ENCODE data around the gene CES5A.

The CES5A gene

GRCh38 chr16:55811811-55812210, 63.4 kb downstream of the CES5A start:
- H2AK5ac ChIP-seq (ENCODE audit: low read length), result no peak overlapping the region
- no peak overlapping the region for H3K14ac ChIP-seq (ENCODE audit: low read length)
- no peak overlapping the region for H3K4me2 ChIP-seq (ENCODE audit: low read length)
- DNase-seq, result no peak
- no peak overlapping the region for H2BK5ac ChIP-seq (ENCODE audit: low read depth, low read length, poor library complexity)
- no peak overlapping the region for H2BK12ac ChIP-seq (ENCODE audit: low read length)
- no peak overlapping the region for H3K23ac ChIP-seq (ENCODE audit: low read length)
- no peak overlapping the region for H2AFZ ChIP-seq (ENCODE audit: insufficient read depth, low read length, poor library complexity)
- no peaks in the 10 kb centered on the region for H3K79me2 ChIP-seq (ENCODE audit: control insufficient read depth, insufficient read depth, low read length, poor library complexity)
- no peak overlapping the region for H3K4me3 ChIP-seq (ENCODE audit: low read depth, low read length)
- H3K4ac ChIP-seq (ENCODE audit: low read depth, low read length), result no peak overlapping the region
- H3K27ac ChIP-seq (ENCODE audit: low read depth, low read length), result no peak overlapping the region
- H3K9ac ChIP-seq (ENCODE audit: low read length), result no peak overlapping the region
- H3K36me3 ChIP-seq (ENCODE audit: control insufficient read depth in 1 of 2, insufficient read depth in 2 of 2, low read length in 2 of 2), result no peaks in the 10 kb centered on the region
- H3K79me1 ChIP-seq (ENCODE audit: low read length), result no peaks in the 10 kb centered on the region
- no peak overlapping the region for H3K18ac ChIP-seq (ENCODE audit: low read length)
- H4K8ac ChIP-seq (ENCODE audit: low read depth, low read length), result no peak overlapping the region
- no peaks in the 10 kb centered on the region for H3K4me1 ChIP-seq (ENCODE audit: control insufficient read depth in 1 of 2, insufficient read depth in 2 of 2, low read length in 2 of 2)
- no peaks in the 10 kb centered on the region for H3K9me3 ChIP-seq (ENCODE audit: insufficient read depth, low read depth, low read length)
- H4K12ac ChIP-seq (ENCODE audit: low read depth, low read length), result no peak overlapping the region
- no peaks in the 10 kb centered on the region for H3K27me3 ChIP-seq (ENCODE audit: insufficient read depth, low read length)
- no peak overlapping the region for H2BK120ac ChIP-seq (ENCODE audit: insufficient read depth, low read length, poor library complexity)
- WGBS (ENCODE audit: extremely low coverage, insufficient coverage, insufficient read length), result no CpG with 5 or more reads among the region's 4 CpGs
- no peak overlapping the region for H4K91ac ChIP-seq (ENCODE audit: low read depth, low read length)

- Histone ChIP-seq H4K12ac (ENCODE audit: low read depth, low read length) (no peak overlapping the region), H3K4me2 (ENCODE audit: low read length) (no peak overlapping the region), H4K91ac (ENCODE audit: low read depth, low read length) (no peak overlapping the region), H3K4ac (ENCODE audit: low read depth, low read length) (no peak overlapping the region), H3K9ac (ENCODE audit: low read length) (no peak overlapping the region), H3K27me3 (ENCODE audit: insufficient read depth, low read length) (no peaks in the 10 kb centered on the region), H3K14ac (ENCODE audit: low read length) (no peak overlapping the region), H3K79me1 (ENCODE audit: low read length) (no peaks in the 10 kb centered on the region), H3K36me3 (ENCODE audit: control insufficient read depth in 1 of 2, insufficient read depth in 2 of 2, low read length in 2 of 2) (no peaks in the 10 kb centered on the region), H4K8ac (ENCODE audit: low read depth, low read length) (no peak overlapping the region), H2BK12ac (ENCODE audit: low read length) (no peak overlapping the region), H3K4me3 (ENCODE audit: low read depth, low read length) (no peak overlapping the region), H3K9me3 (ENCODE audit: insufficient read depth, low read depth, low read length) (no peaks in the 10 kb centered on the region), H3K23ac (ENCODE audit: low read length) (no peak overlapping the region), H2BK120ac (ENCODE audit: insufficient read depth, low read length, poor library complexity) (no peak overlapping the region), H2AFZ (ENCODE audit: insufficient read depth, low read length, poor library complexity) (no peak overlapping the region), H2BK5ac (ENCODE audit: low read depth, low read length, poor library complexity) (no peak overlapping the region), H3K27ac (ENCODE audit: low read depth, low read length) (no peak overlapping the region), H3K79me2 (ENCODE audit: control insufficient read depth, insufficient read depth, low read length, poor library complexity) (no peaks in the 10 kb centered on the region), H3K18ac (ENCODE audit: low read length) (no peak overlapping the region), H3K4me1 (ENCODE audit: control insufficient read depth in 1 of 2, insufficient read depth in 2 of 2, low read length in 2 of 2) (no peaks in the 10 kb centered on the region), H2AK5ac (ENCODE audit: low read length) (no peak overlapping the region)
- DNase-seq, result no peak
- WGBS (ENCODE audit: extremely low coverage, insufficient coverage, insufficient read length), result no CpG with 5 or more reads among the region's 8 CpGs
Observed at GRCh38 chr16:55810451-55810961, 64.7 kb downstream of the CES5A start.

DNA sequence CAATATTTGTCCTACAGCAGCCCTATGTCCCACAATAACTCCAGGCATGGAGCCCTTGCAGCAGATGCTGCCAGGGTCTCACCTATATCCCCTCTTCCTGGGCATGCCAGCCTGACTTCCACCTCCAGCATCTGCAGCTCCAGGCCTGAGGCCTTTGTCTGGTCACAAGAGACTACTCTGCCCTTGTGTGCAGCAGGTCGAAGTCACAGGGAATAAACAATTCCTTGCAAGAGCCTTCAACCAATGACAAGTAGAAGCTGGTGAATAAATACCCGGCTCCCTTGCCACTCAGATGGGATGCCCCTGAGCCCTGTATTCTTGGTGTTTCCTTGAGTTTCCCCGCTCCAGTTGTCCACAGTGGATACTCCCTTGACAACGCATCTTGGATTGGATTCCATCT, 65.3 kb downstream of the CES5A start:
- H3K4ac ChIP-seq (ENCODE audit: low read depth, low read length), result no peak overlapping the region
- H3K27ac ChIP-seq (ENCODE audit: low read depth, low read length), result no peak overlapping the region
- H4K12ac ChIP-seq (ENCODE audit: low read depth, low read length), result no peak overlapping the region
- no peak overlapping the region for H3K14ac ChIP-seq (ENCODE audit: low read length)
- H3K4me1 ChIP-seq (ENCODE audit: control insufficient read depth in 1 of 2, insufficient read depth in 2 of 2, low read length in 2 of 2), result no peaks in the 10 kb centered on the region
- no peaks in the 10 kb centered on the region for H3K9me3 ChIP-seq (ENCODE audit: insufficient read depth, low read depth, low read length)
- WGBS (ENCODE audit: extremely low coverage, insufficient coverage, insufficient read length), result no CpG with 5 or more reads among the region's 4 CpGs
- H3K27me3 ChIP-seq (ENCODE audit: insufficient read depth, low read length), result no peaks in the 10 kb centered on the region
- H4K8ac ChIP-seq (ENCODE audit: low read depth, low read length), result no peak overlapping the region
- H2BK5ac ChIP-seq (ENCODE audit: low read depth, low read length, poor library complexity), result no peak overlapping the region
- H3K79me1 ChIP-seq (ENCODE audit: low read length), result no peaks in the 10 kb centered on the region
- H3K23ac ChIP-seq (ENCODE audit: low read length), result no peak overlapping the region
- no peak overlapping the region for H2AFZ ChIP-seq (ENCODE audit: insufficient read depth, low read length, poor library complexity)
- no peaks in the 10 kb centered on the region for H3K36me3 ChIP-seq (ENCODE audit: control insufficient read depth in 1 of 2, insufficient read depth in 2 of 2, low read length in 2 of 2)
- H2BK120ac ChIP-seq (ENCODE audit: insufficient read depth, low read length, poor library complexity), result no peak overlapping the region
- H3K9ac ChIP-seq (ENCODE audit: low read length), result no peak overlapping the region
- H3K79me2 ChIP-seq (ENCODE audit: control insufficient read depth, insufficient read depth, low read length, poor library complexity), result no peaks in the 10 kb centered on the region
- H3K4me2 ChIP-seq (ENCODE audit: low read length), result no peak overlapping the region
- H3K18ac ChIP-seq (ENCODE audit: low read length), result no peak overlapping the region
- no peak overlapping the region for H2BK12ac ChIP-seq (ENCODE audit: low read length)
- no peak for DNase-seq
- no peak overlapping the region for H3K4me3 ChIP-seq (ENCODE audit: low read depth, low read length)
- H2AK5ac ChIP-seq (ENCODE audit: low read length), result no peak overlapping the region
- H4K91ac ChIP-seq (ENCODE audit: low read depth, low read length), result no peak overlapping the region

GRCh38 chr16:55809386-55809785, 65.8 kb downstream of the CES5A start:
- Histone ChIP-seq H3K9me3 (ENCODE audit: insufficient read depth, low read depth, low read length) (no peaks in the 10 kb centered on the region), H3K36me3 (ENCODE audit: control insufficient read depth in 1 of 2, insufficient read depth in 2 of 2, low read length in 2 of 2) (no peaks in the 10 kb centered on the region), H3K4me1 (ENCODE audit: control insufficient read depth in 1 of 2, insufficient read depth in 2 of 2, low read length in 2 of 2) (no peaks in the 10 kb centered on the region), H3K4me3 (ENCODE audit: low read depth, low read length) (no peak overlapping the region), H2AFZ (ENCODE audit: insufficient read depth, low read length, poor library complexity) (no peak overlapping the region), H2AK5ac (ENCODE audit: low read length) (no peak overlapping the region), H4K91ac (ENCODE audit: low read depth, low read length) (no peak overlapping the region), H2BK120ac (ENCODE audit: insufficient read depth, low read length, poor library complexity) (no peak overlapping the region), H3K27ac (ENCODE audit: low read depth, low read length) (no peak overlapping the region), H3K23ac (ENCODE audit: low read length) (no peak overlapping the region), H3K18ac (ENCODE audit: low read length) (no peak overlapping the region), H3K14ac (ENCODE audit: low read length) (no peak overlapping the region), H3K9ac (ENCODE audit: low read length) (no peak overlapping the region), H3K4ac (ENCODE audit: low read depth, low read length) (no peak overlapping the region), H3K27me3 (ENCODE audit: insufficient read depth, low read length) (no peaks in the 10 kb centered on the region), H3K79me1 (ENCODE audit: low read length) (no peaks in the 10 kb centered on the region), H4K8ac (ENCODE audit: low read depth, low read length) (no peak overlapping the region), H4K12ac (ENCODE audit: low read depth, low read length) (no peak overlapping the region), H3K79me2 (ENCODE audit: control insufficient read depth, insufficient read depth, low read length, poor library complexity) (no peaks in the 10 kb centered on the region), H2BK5ac (ENCODE audit: low read depth, low read length, poor library complexity) (no peak overlapping the region), H3K4me2 (ENCODE audit: low read length) (no peak overlapping the region), H2BK12ac (ENCODE audit: low read length) (no peak overlapping the region)
- WGBS (ENCODE audit: extremely low coverage, insufficient coverage, insufficient read length), result no CpG with 5 or more reads among the region's 5 CpGs
- no peak for DNase-seq
